K562 (cell line): ENCODE measurements around the gene ZFYVE21. TPM values are rescaled to one million over a fixed set of nuclear protein-coding genes. Genes with fewer than 3 reads are reported as not detected.

Source experiments
- ATAC-seq: fragments of 200-7000 bp; cut with Tn5 transposase; 3 replicates; pipeline ENCODE4 v1.9.1; 2020; ENCODE audit warnings: moderate library complexity
- BruUV-seq: library from RNA; stranded (reverse); fragments of 400-500 nt; replicated peaks from 2 replicates; lab custom pipeline; 2021; lab: Mats Ljungman, UMichigan
- CTCF ChIA-PET: fragments of 300-600 bp; formaldehyde crosslinking; extraction: SDS; loops from one replicate; lab custom pipeline; 2021; ENCODE audit warnings: low intra/inter-chr PET ratio; lab: Yijun Ruan, JAX
- POLR2A ChIA-PET: fragments of 300-600, 350-650 bp; sonication (Branson Sonifier 250); formaldehyde crosslinking; extraction: SDS; loops from one replicate; lab custom pipeline; 2021; ENCODE audit warnings: antibody characterized with exemption, inconsistent platforms; lab: Yijun Ruan, JAX
- DNase-seq, 4 experiments: peaks; one replicate each; pipeline versions ENCODE4 v3.0.0 to v3.0.0-alpha.2; 2011 to 2018; ENCODE audit warnings: low spot score in 3 of 4, mixed read lengths in 3 of 4; ENCODE audit errors: extremely low read depth in 1 of 4
- FAIRE-seq: peaks from 2 replicates; lab custom pipeline; 2011; peaks lifted over from hg19 to GRCh38; lab: Jason Lieb, UNC
- H2AFZ ChIP-seq: 2 replicates; pipeline ENCODE4 v1.6.0; 2011; ENCODE audit warnings: low read depth, low read length, control low read depth, inconsistent platforms
- H3K27ac ChIP-seq: fragments of 200-600 bp; 3 replicates; pipeline ENCODE4 v1.8.0; 2011; ENCODE audit warnings: low read depth, mild to moderate bottlenecking, control low read depth, inconsistent platforms, low read length, moderate library complexity, mixed read lengths; ENCODE audit errors: extremely low read depth
- H3K27me3 ChIP-seq, 2 experiments: fragments of 300-600 bp in 1 of 2; 2 replicates in 1 of 2; 3 replicates in 1 of 2; pipeline versions ENCODE4 v1.6.0 to v1.8.0; 2011; ENCODE audit warnings: inconsistent platforms in 2 of 2, low read length in 2 of 2, mild to moderate bottlenecking in 1 of 2, mixed read lengths in 1 of 2, moderate library complexity in 1 of 2; ENCODE audit not compliant: control insufficient read depth in 2 of 2, insufficient read depth in 2 of 2
- H3K36me3 ChIP-seq: fragments of 300-600 bp; 3 replicates; pipeline ENCODE4 v1.8.0; 2011; ENCODE audit warnings: mild to moderate bottlenecking, low read length, inconsistent platforms; ENCODE audit not compliant: control insufficient read depth, insufficient read depth
- H3K4me1 ChIP-seq, 2 experiments: fragments of 200-600 bp in 1 of 2; replicated peaks in 1 of 2; 2 replicates in 1 of 2; 3 replicates in 1 of 2; pipeline versions ENCODE4 v1.5.1 to v1.8.0; 2011; ENCODE audit warnings: inconsistent platforms in 2 of 2, low read length in 2 of 2, mild to moderate bottlenecking in 1 of 2, mixed read lengths in 1 of 2, moderate library complexity in 1 of 2; ENCODE audit not compliant: control insufficient read depth in 2 of 2, insufficient read depth in 2 of 2
- H3K4me2 ChIP-seq: 2 replicates; pipeline ENCODE4 v1.6.1; 2011; ENCODE audit warnings: low read length, control low read depth, inconsistent platforms, mixed read lengths; ENCODE audit not compliant: insufficient read depth
- H3K4me3 ChIP-seq: fragments of 200-600 bp; sonication (generic), shearing (Covaris generic); 2 replicates; pipeline ENCODE4 v1.5.1; 2016; ENCODE audit warnings: control low read depth, inconsistent platforms
- H3K79me2 ChIP-seq: fragments of 200-600 bp; 3 replicates; pipeline ENCODE4 v1.8.0; 2011; ENCODE audit warnings: low read length, inconsistent platforms; ENCODE audit not compliant: control insufficient read depth, insufficient read depth
- H3K9ac ChIP-seq, 2 experiments: 2 replicates each; pipeline versions ENCODE4 v1.6.0 to v1.6.1; 2011; ENCODE audit warnings: low read depth in 2 of 2, low read length in 2 of 2, control low read depth in 1 of 2, inconsistent platforms in 1 of 2, mild to moderate bottlenecking in 1 of 2, mixed read lengths in 1 of 2; ENCODE audit not compliant: insufficient read depth in 1 of 2
- H3K9me1 ChIP-seq: one replicate; pipeline ENCODE4 v1.6.0; 2011; ENCODE audit warnings: inconsistent platforms, mild to moderate bottlenecking, low read length, moderate library complexity; ENCODE audit not compliant: control insufficient read depth, insufficient read depth
- H3K9me3 ChIP-seq: replicated peaks from 2 replicates; pipeline ENCODE4 v1.5.1; 2011; ENCODE audit warnings: low read depth, low read length, inconsistent platforms; ENCODE audit not compliant: control insufficient read depth, insufficient read depth
- H4K20me1 ChIP-seq: replicated peaks from 2 replicates; pipeline ENCODE4 v1.6.1; 2011; ENCODE audit warnings: low read length, inconsistent platforms, mixed read lengths; ENCODE audit not compliant: control insufficient read depth, insufficient read depth
- CHD4 ChIP-seq: fragments of 200-600 bp; sonication (generic); IDR thresholded peaks from 3 replicates; pipeline ENCODE4 v1.6.1; 2012; ENCODE audit warnings: low read depth, mild to moderate bottlenecking, mixed read lengths, low read length, inconsistent platforms; ENCODE audit not compliant: insufficient read depth, insufficient replicate concordance, poor library complexity, severe bottlenecking
- COPS2 ChIP-seq: fragments of 450-650 bp; conservative IDR thresholded peaks from 2 replicates; pipeline ENCODE4 v1.6.1; 2016; ENCODE audit warnings: mild to moderate bottlenecking, moderate library complexity
- DNMT1 ChIP-seq: fragments of 450-650 bp; IDR thresholded peaks from 2 replicates; pipeline ENCODE4 v1.6.1; 2016; ENCODE audit warnings: antibody characterized with exemption, mild to moderate bottlenecking
- HIVEP1 ChIP-seq: fragments of 250-450 bp; sonication (Bioruptor Pico); IDR thresholded peaks from 2 replicates; pipeline ENCODE4 v1.4.0; 2020; ENCODE audit warnings: mild to moderate bottlenecking
- MXI1 ChIP-seq: IDR thresholded peaks from 2 replicates; pipeline ENCODE4 v1.6.1; 2011; ENCODE audit warnings: low read depth, mild to moderate bottlenecking, improper control_type of control experiment, low read length
- NFIC ChIP-seq: fragments of 450-650 bp; IDR thresholded peaks from 2 replicates; pipeline ENCODE4 v1.6.1; 2017; ENCODE audit warnings: mild to moderate bottlenecking, inconsistent platforms
- NFIX ChIP-seq: fragments of 250-450 bp; sonication (Bioruptor Pico); IDR thresholded peaks from 2 replicates; pipeline ENCODE4 v1.4.0; 2020; ENCODE audit warnings: low read depth, mild to moderate bottlenecking, moderate library complexity
- PHF21A ChIP-seq: fragments of 450-650 bp; IDR thresholded peaks from 2 replicates; pipeline ENCODE4 v1.6.1; 2017; ENCODE audit warnings: low read depth, borderline replicate concordance
- RBM25 ChIP-seq: fragments of 200-400 bp; formaldehyde crosslinking; IDR thresholded peaks from 2 replicates; pipeline ENCODE4 v1.6.1; 2018; ENCODE audit warnings: low read length, low read depth, moderate library complexity; ENCODE audit not compliant: severe bottlenecking
- ZFPM2 ChIP-seq: fragments of 250-450 bp; sonication (Bioruptor Pico); IDR thresholded peaks from 2 replicates; pipeline ENCODE4 v1.5.1; 2022; ENCODE audit warnings: mild to moderate bottlenecking
- ZNF184 ChIP-seq: sonication (generic); formaldehyde crosslinking; IDR thresholded peaks from 2 replicates; pipeline ENCODE4 v1.5.0; 2020; ENCODE audit warnings: missing genetic modification reagents
- ZNF311 ChIP-seq: fragments of 250-450 bp; sonication (Bioruptor Pico); IDR thresholded peaks from 2 replicates; pipeline ENCODE4 v1.4.0; 2020; ENCODE audit warnings: mild to moderate bottlenecking, moderate library complexity
- ZSCAN29 ChIP-seq: fragments of 450-650 bp; IDR thresholded peaks from 2 replicates; pipeline ENCODE4 v1.6.1; 2017
- WGBS: fragments of 100-300 bp; shearing (Covaris generic); methylation state at CpG from one replicate; pipeline ENCODE4 v1.1.6; 2016; ENCODE audit warnings: low coverage, mixed read lengths; ENCODE audit not compliant: insufficient coverage; ENCODE audit errors: missing lambda C conversion rate; 5-methylcytosine and 5-hydroxymethylcytosine counted together
- in situ Hi-C: fragments of 300-500 bp; cut with MboI; formaldehyde crosslinking; loops from 4 replicates; pipeline ENCODE4 v1.15.0; 2018; ENCODE audit warnings: inconsistent platforms, mixed read lengths
- intact Hi-C: fragments of 100-400 bp; cut with micrococcal nuclease; formaldehyde crosslinking; loops from 2 replicates; pipeline ENCODE4 v1.14.2; 2022
- polyA plus RNA-seq, 8 experiments: library from polyadenylated mRNA; depleted of rRNA in 4 of 8; stranded (reverse) in 5 of 8; unstranded in 3 of 8; fragments of >200 nt; fragmentation: Nextera tagmentation in 2 of 8; fragmentation: Illumina TruSeq in 1 of 8; extraction: Ambion mirVana in 2 of 8; extraction: Trizol in 1 of 8; gene quantifications; 2 replicates each; pipeline versions ENCODE4 v1.2.1 to v1.2.3, GENCODE V29; 2011 to 2014; ENCODE audit warnings: inconsistent platforms in 1 of 8, missing spikeins in 1 of 8
- total RNA-seq, 7 experiments: library from RNA; depleted of rRNA in 6 of 7; stranded (reverse); fragments of >200 nt in 6 of 7; fragmentation: Illumina TruSeq in 2 of 7; extraction: Trizol in 2 of 7; gene quantifications; 2 replicates each; pipeline versions ENCODE4 v1.2.1 to v1.2.3, GENCODE V29; 2011 to 2021; ENCODE audit warnings: low replicate concordance in 1 of 7
- TF ChIP-seq, protein P1 (sequence below): IDR thresholded peaks from 3 replicates; pipeline ENCODE4 v1.6.1; 2011; ENCODE audit warnings: borderline replicate concordance, mild to moderate bottlenecking; ENCODE audit not compliant: insufficient read length, insufficient read depth
- TF ChIP-seq, protein P2 (sequence below): fragments of 450-650 bp; IDR thresholded peaks from 2 replicates; pipeline ENCODE4 v1.6.1; 2017; ENCODE audit warnings: mild to moderate bottlenecking, moderate library complexity

Gene ZFYVE21
- total and polyA plus RNA-seq, 9 of the 15 experiments (the other 6 are each of a cell fraction or from before 2014, with no cell fraction given): 0.90 to 23.1 (median 15.6) TPM

DNA sequence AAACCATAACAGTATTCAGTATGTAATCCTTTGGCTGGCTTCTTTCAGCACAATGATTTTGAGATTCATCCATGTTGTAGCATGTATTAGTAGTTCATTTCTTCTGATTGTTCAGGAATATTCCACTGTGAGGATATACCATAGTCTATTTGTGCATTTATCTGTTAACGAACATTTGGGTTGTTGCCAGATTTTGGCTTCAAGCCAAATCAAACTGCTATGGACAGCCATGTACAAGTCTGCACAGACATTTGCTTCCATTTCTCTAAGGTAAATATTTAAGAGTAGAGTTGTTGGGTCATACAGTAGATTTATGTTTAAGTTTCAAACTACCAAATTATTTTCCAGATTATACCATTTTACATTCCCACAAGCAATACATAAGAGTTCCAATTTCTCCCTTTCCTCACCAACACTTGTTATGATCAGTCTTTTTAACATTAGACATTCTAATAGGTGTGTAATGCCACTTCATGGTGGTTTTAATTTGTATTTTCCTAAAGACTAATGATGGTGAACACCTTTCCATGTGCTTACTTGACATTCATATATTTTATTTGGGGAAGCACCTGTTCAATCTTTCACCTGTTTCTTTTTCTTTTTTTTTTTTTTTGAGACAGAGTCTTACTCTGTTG lies 56.6 kb downstream of the ZFYVE21 start:
- BruUV-seq: no TSS peak
- Histone ChIP-seq H3K4me3 (no peak overlapping the region), H3K9me3 (no peaks in the 10 kb centered on the region), H3K27ac (no peak overlapping the region), H3K9me1 (no peaks in the 10 kb centered on the region), H3K36me3 (no peaks in the 10 kb centered on the region), H4K20me1 (no peaks in the 10 kb centered on the region), H3K9ac (no peak overlapping the region), H3K27me3 (peaks cover 0 to 4% of the 10 kb centered on the region in 2 experiments; a peak in 2 of 5 replicates), H2AFZ (no peak overlapping the region), H3K79me2 (no peaks in the 10 kb centered on the region), H3K4me1 (no peaks in the 10 kb centered on the region), H3K4me2 (no peak overlapping the region)
- POLR2A ChIA-PET: no interaction called here
- ATAC-seq (no peak), DNase-seq (no peak), FAIRE-seq (no peak)
- intact Hi-C loops (no loop called here), in situ Hi-C loops (no loop called here)
- CTCF ChIA-PET: no interaction called here
- TF ChIP-seq RBM25 (peak; percentile 40), DNMT1 (no peak), COPS2 (no peak), NFIC (peak; percentile 81), ZNF184 (CRISPR knock-in tag) (peak; percentile 64), NFIX (CRISPR knock-in tag) (peak; percentile 61)
- 8% methylated on average over 1 of the region's 1 CpG for WGBS

DNA sequence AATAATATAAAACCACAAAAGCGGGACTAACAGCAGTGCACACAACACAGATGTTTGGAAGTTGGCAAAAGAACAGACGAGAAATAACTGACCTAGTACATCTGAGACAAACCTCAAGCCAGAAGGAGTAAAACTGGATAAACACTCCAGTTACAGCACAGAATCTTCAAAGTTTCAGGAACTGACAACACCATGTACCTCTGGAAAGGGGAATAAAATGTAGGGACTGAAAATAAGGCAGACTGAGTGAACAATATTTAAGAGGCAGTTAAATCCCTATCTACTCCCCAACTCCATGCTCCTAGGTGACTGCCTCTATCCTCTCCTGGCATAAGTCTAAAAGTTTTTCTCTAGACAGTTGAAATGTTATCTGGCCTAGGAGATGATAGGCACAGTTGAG lies 57.9 kb downstream of the ZFYVE21 start:
- H3K27me3 ChIP-seq: peaks cover 0 to 7% of the 10 kb centered on the region in 2 experiments; a peak in 2 of 5 replicates
- ATAC-seq (no peak), FAIRE-seq (no peak), DNase-seq (no peak)
- ChIA-PET POLR2A (no interaction called here), CTCF (no interaction called here)
- no TSS peak for BruUV-seq
- H4K20me1 ChIP-seq: no peaks in the 10 kb centered on the region
- 0% methylated on average over 2 of the region's 2 CpGs for WGBS
- no peaks in the 10 kb centered on the region for H3K36me3 ChIP-seq
- H3K9ac ChIP-seq: no peak overlapping the region
- H3K79me2 ChIP-seq: no peaks in the 10 kb centered on the region
- in situ Hi-C loops (no loop called here), intact Hi-C loops (no loop called here)
- no peaks in the 10 kb centered on the region for H3K4me1 ChIP-seq
- no peak overlapping the region for H3K27ac ChIP-seq
- H2AFZ ChIP-seq: no peak overlapping the region
- H3K9me1 ChIP-seq: no peaks in the 10 kb centered on the region
- no peak overlapping the region for H3K4me3 ChIP-seq
- no peaks in the 10 kb centered on the region for H3K9me3 ChIP-seq
- H3K4me2 ChIP-seq: no peak overlapping the region
- TF ChIP-seq PHF21A: no peak
- TF ChIP-seq ZFPM2 (CRISPR knock-in tag): no peak
- TF ChIP-seq CHD4: no peak
- no peak for TF ChIP-seq HIVEP1 (CRISPR knock-in tag)
- TF ChIP-seq ZSCAN29: no peak
- no peak for TF ChIP-seq MXI1
- TF ChIP-seq, protein P1, sequence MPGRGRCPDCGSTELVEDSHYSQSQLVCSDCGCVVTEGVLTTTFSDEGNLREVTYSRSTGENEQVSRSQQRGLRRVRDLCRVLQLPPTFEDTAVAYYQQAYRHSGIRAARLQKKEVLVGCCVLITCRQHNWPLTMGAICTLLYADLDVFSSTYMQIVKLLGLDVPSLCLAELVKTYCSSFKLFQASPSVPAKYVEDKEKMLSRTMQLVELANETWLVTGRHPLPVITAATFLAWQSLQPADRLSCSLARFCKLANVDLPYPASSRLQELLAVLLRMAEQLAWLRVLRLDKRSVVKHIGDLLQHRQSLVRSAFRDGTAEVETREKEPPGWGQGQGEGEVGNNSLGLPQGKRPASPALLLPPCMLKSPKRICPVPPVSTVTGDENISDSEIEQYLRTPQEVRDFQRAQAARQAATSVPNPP: no peak
- TF ChIP-seq, protein P2, sequence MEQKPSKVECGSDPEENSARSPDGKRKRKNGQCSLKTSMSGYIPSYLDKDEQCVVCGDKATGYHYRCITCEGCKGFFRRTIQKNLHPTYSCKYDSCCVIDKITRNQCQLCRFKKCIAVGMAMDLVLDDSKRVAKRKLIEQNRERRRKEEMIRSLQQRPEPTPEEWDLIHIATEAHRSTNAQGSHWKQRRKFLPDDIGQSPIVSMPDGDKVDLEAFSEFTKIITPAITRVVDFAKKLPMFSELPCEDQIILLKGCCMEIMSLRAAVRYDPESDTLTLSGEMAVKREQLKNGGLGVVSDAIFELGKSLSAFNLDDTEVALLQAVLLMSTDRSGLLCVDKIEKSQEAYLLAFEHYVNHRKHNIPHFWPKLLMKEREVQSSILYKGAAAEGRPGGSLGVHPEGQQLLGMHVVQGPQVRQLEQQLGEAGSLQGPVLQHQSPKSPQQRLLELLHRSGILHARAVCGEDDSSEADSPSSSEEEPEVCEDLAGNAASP: no peak
- TF ChIP-seq ZNF311 (CRISPR knock-in tag): no peak
